Common myeloid progenitor, CD34-positive (primary cell): ENCODE measurements around the gene DISC1.
"Not testable (repeated sequence)": the region's sequence is repeated elsewhere in the genome, so short reads cannot be mapped to it uniquely, and the experiment has no call there.

Experiments
- CTCF ChIA-PET: fragments of 350-600 bp; sonication (Branson Sonifier 250); formaldehyde crosslinking; loops from one replicate; lab custom pipeline; 2021; ENCODE audit warnings: antibody characterized with exemption; lab: Charles Lee
- POLR2A ChIA-PET: fragments of 350-600 bp; sonication (Branson Sonifier 250); formaldehyde crosslinking; loops from one replicate; lab custom pipeline; 2021; ENCODE audit warnings: antibody characterized with exemption; lab: Charles Lee
- DNase-seq, 3 donors: peaks; one replicate each; pipeline versions ENCODE4 v3.0.0 to v3.0.0-alpha.2; 2013
- H3K27ac ChIP-seq, 2 experiments: 1 replicate in 1 of 2; 2 replicates in 1 of 2; pipeline ENCODE4 v1.7.0; 2013; ENCODE audit warnings: inconsistent platforms in 2 of 2, low read length in 2 of 2, mild to moderate bottlenecking in 2 of 2, low read depth in 1 of 2, moderate library complexity in 1 of 2; ENCODE audit not compliant: severe bottlenecking in 2 of 2, insufficient read depth in 1 of 2, poor library complexity in 1 of 2
- H3K27me3 ChIP-seq, 5 experiments: replicated peaks in 2 of 5; 1 replicate in 3 of 5; 2 replicates in 2 of 5; pipeline versions ENCODE4 v1.6.1 to v1.7.0; 2013; ENCODE audit warnings: low read length in 4 of 5, mild to moderate bottlenecking in 2 of 5, moderate library complexity in 2 of 5, inconsistent platforms in 1 of 5; ENCODE audit not compliant: insufficient read depth in 5 of 5, control insufficient read depth in 4 of 5
- H3K36me3 ChIP-seq, 4 experiments: 1 replicate in 2 of 4; 2 replicates in 2 of 4; pipeline versions ENCODE4 v1.6.1 to v1.7.0; 2013; ENCODE audit warnings: low read length in 3 of 4, control low read depth in 1 of 4, mild to moderate bottlenecking in 1 of 4; ENCODE audit not compliant: control insufficient read depth in 4 of 4, insufficient read depth in 4 of 4
- H3K4me1 ChIP-seq, 4 experiments: 1 replicate in 3 of 4; 2 replicates in 1 of 4; pipeline versions ENCODE4 v1.6.1 to v1.7.1; 2013; ENCODE audit warnings: low read length in 3 of 4, mild to moderate bottlenecking in 3 of 4, control low read depth in 1 of 4, inconsistent platforms in 1 of 4, moderate library complexity in 1 of 4; ENCODE audit not compliant: control insufficient read depth in 4 of 4, insufficient read depth in 4 of 4; ENCODE audit errors: control extremely low read depth in 1 of 4
- H3K4me3 ChIP-seq, 7 experiments: 1 replicate in 4 of 7; 2 replicates in 3 of 7; pipeline versions ENCODE4 v1.5.1 to v1.7.0; 2013; ENCODE audit warnings: mild to moderate bottlenecking in 7 of 7, low read length in 6 of 7, moderate library complexity in 6 of 7, inconsistent platforms in 2 of 7, low read depth in 2 of 7, control low read depth in 1 of 7; ENCODE audit not compliant: insufficient read depth in 4 of 7, control insufficient read depth in 1 of 7; ENCODE audit errors: extremely low read depth in 1 of 7
- H3K9me3 ChIP-seq, 5 experiments: 1 replicate in 4 of 5; 2 replicates in 1 of 5; pipeline versions ENCODE4 v1.6.1 to v1.7.1; 2013; ENCODE audit warnings: low read length in 4 of 5, mild to moderate bottlenecking in 2 of 5, inconsistent platforms in 1 of 5, low read depth in 1 of 5, moderate library complexity in 1 of 5; ENCODE audit not compliant: control insufficient read depth in 4 of 5, insufficient read depth in 2 of 5; ENCODE audit errors: control extremely low read depth in 1 of 5
- WGBS: methylation state at CpG from one replicate; pipeline ENCODE4 v1.1.5; 2013; ENCODE audit not compliant: insufficient coverage; 5-methylcytosine and 5-hydroxymethylcytosine counted together

DISC1 gene

DNA sequence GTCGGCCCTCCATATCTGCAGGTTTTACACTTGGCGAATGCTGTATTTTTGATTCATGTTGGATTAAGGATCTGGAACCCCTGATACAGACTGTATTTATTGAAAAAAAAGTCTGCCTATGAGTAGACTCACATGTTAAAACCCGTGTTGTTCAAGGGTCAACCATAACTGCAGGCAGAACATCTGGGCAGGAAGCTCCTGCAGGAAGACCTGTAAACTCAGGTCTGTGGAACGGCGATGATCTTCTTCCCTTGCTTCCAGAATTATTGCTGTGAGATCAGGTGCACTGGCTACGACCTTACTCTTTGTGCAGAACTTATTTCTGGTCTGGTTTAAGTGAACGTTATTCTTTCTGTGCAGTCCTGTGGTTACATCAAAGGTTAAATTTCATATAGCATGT is 96.6 kb downstream of the DISC1 start:
- Histone ChIP-seq H3K4me1 (peaks cover 0 to 9% (median 4%) of the 10 kb centered on the region in 4 experiments), H3K36me3 (peaks cover 0 to 11% (median 7%) of the 10 kb centered on the region in 4 experiments), H3K27me3 (no peaks in the 10 kb centered on the region), H3K9me3 (no peaks in the 10 kb centered on the region), H3K27ac (no peak overlapping the region), H3K4me3 (no peak overlapping the region)
- 82% methylated on average over 7 of the region's 7 CpGs for WGBS
- CTCF ChIA-PET: no interaction called here
- POLR2A ChIA-PET: no interaction called here
- no peak for DNase-seq

DNA sequence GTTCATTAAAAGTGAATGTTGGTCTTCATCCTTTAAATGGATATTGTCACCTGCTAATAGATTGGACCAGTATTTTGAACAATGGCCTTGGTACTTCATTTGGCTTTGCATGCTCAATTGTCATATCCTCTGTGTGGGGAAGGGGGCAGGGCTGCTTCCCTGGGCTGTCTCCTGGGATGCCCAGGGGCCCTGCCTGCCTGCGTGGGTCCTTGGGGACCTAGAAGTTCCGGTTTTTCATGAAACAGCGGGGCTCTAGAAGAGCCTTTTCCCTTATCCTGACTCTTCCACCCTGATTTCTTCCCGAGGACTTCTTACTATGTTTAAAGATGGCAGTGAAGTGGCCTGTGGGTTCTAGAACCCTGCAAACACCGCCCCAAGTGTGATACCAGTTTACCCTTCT is 97.5 kb downstream of the DISC1 start:
- peaks cover 0 to 2% (median 0%) of the 10 kb centered on the region in 5 experiments for H3K9me3 ChIP-seq
- WGBS: 92% methylated on average over 5 of the region's 5 CpGs
- H3K4me1 ChIP-seq: peaks cover 0 to 9% (median 4%) of the 10 kb centered on the region in 4 experiments
- DNase-seq: no peak
- CTCF ChIA-PET: no interaction called here
- H3K4me3 ChIP-seq: no peak overlapping the region
- POLR2A ChIA-PET: no interaction called here
- no peak overlapping the region for H3K27ac ChIP-seq
- peaks cover 0 to 11% (median 7%) of the 10 kb centered on the region in 4 experiments for H3K36me3 ChIP-seq
- H3K27me3 ChIP-seq: no peaks in the 10 kb centered on the region

DNA sequence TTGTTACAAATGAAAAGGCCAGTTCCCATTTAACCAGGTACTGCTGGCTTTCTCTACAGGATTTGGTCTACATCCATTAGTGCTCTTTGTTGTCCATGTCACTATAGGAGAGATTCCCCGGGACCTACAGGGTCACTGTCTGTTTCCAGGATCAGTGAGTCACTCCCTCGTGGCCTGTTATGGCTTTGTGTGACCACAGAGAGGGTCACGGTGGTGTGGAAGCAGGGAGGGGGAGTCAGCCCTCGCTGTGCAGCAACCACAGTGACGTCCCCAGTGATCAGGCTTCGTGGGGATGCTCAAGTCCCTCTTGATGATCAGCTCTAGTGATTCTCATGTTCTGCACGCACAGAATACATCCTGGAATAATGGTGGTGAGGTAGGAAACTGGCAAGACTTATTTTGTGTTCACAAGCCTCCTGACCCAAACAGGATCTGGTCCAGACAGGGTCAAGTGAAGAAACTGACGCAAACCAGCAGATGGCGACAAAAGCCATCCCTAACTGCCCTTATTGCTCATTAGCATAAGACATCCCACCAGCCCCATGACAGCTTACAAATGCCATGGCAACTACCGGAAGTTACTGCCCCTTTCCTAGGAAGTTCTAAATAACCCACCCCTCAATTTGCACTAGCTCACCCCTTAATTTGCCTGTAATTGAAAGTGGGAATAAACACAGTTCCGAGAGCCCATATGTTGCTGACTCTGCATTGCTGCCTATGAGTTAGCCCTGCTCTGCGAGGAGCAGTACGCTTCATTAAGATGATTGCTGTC is 98.5 kb downstream of the DISC1 start:
- H3K27me3 ChIP-seq: no peaks in the 10 kb centered on the region
- DNase-seq: peak; percentile 19 to 42 (median 38)
- peaks cover 0 to 2% (median 0%) of the 10 kb centered on the region in 5 experiments for H3K9me3 ChIP-seq
- no peak overlapping the region for H3K4me3 ChIP-seq
- H3K36me3 ChIP-seq: peaks cover 0 to 11% (median 7%) of the 10 kb centered on the region in 4 experiments
- CTCF ChIA-PET: interaction anchor here (0.8 to 1.8 kb wide), 4 partner anchors 10 to 1521 kb away, joined by 3 to 4 read pairs (median 3); no protein-coding TSS in a partner anchor
- no peak overlapping the region for H3K27ac ChIP-seq
- POLR2A ChIA-PET: no interaction called here
- WGBS: 92% methylated on average over 12 of the region's 13 CpGs
- peaks cover 0 to 9% (median 4%) of the 10 kb centered on the region in 4 experiments for H3K4me1 ChIP-seq

DNA sequence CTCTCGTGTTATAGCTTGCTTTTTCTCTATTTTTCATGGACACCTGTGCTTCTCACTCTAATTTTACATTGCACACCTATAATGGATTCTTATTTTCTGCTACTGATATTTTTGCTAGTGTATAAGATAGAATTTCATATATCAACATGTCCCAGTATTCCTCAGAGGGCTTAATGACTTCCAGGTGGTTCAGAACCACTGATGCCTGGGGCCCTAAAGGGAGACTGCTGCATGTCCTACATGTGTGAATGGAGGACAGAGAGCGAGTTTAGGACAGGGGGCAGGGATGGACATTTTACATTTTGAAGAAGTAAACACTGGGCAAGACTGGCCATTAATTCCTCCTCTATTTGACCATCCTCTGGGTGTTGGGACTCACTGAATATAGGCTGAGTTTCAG is 100.6 kb downstream of the DISC1 start:
- 100% methylated on average over 1 of the region's 2 CpGs for WGBS
- no peak for DNase-seq
- Histone ChIP-seq H3K9me3 (peaks cover 0 to 2% (median 0%) of the 10 kb centered on the region in 5 experiments), H3K4me3 (no peak overlapping the region), H3K4me1 (peaks cover 0 to 9% (median 4%) of the 10 kb centered on the region in 4 experiments), H3K27me3 (no peaks in the 10 kb centered on the region), H3K27ac (no peak overlapping the region), H3K36me3 (peaks cover 0 to 6% (median 4%) of the 10 kb centered on the region in 4 experiments)
- ChIA-PET CTCF (interaction anchor here (1.2 kb wide), 1 partner anchor 54 kb away, joined by 3 read pairs; no protein-coding TSS in a partner anchor), POLR2A (interaction anchor here (0.6 kb wide), 1 partner anchor 1892 kb away, joined by 3 read pairs; no protein-coding TSS in a partner anchor)

DNA sequence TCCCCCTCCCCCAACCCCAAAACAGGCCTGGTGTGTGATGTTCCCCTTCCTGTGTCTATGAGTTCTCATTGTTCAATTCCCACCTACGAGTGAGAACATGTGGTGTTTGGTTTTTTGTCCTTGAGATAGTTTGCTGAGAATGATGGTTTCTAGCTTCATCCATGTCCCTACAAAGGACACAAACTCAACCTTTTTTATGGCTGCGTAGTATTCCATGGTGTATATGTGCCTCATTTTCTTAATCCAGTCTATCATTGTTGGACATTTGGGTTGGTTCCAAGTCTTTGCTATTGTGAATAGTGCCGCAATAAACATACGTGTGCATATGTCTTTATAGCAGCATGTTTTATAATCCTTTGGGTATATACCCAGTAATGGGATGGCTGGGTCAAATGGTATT is 102.4 kb downstream of the DISC1 start:
- H3K27me3 ChIP-seq, H3K9me3 ChIP-seq, H3K27ac ChIP-seq, H3K4me1 ChIP-seq, DNase-seq, CTCF ChIA-PET, POLR2A ChIA-PET, H3K4me3 ChIP-seq, H3K36me3 ChIP-seq: not testable (repeated sequence)
- no CpG with 5 or more reads among the region's 4 CpGs for WGBS

DNA sequence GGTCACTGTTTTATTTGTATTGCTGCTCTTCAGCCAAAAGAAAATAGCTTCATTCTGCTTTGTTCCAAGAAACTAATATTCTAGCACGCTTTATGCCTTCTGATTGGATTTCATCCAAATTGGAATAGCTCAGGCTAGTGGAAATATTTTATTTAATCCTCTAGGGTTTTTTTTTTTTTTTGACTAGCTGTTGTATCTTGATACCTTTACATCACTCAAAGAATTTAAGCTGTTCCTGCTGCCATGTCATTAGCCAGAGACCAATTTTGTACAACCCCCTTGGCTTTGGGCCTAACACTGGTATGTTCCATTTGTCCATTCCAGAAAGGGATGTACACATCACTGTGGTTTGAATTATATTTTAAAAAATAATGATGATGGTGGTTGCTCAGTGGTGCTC is 103.0 kb downstream of the DISC1 start:
- H3K27ac ChIP-seq: no peak overlapping the region
- peaks cover 0 to 3% (median 0%) of the 10 kb centered on the region in 5 experiments for H3K9me3 ChIP-seq
- ChIA-PET POLR2A (no interaction called here), CTCF (no interaction called here)
- H3K36me3 ChIP-seq: no peaks in the 10 kb centered on the region
- peaks cover 0 to 9% (median 4%) of the 10 kb centered on the region in 4 experiments for H3K4me1 ChIP-seq
- no peaks in the 10 kb centered on the region for H3K27me3 ChIP-seq
- DNase-seq: no peak
- no CpG with 5 or more reads among the region's 1 CpG for WGBS
- H3K4me3 ChIP-seq: no peak overlapping the region

DNA sequence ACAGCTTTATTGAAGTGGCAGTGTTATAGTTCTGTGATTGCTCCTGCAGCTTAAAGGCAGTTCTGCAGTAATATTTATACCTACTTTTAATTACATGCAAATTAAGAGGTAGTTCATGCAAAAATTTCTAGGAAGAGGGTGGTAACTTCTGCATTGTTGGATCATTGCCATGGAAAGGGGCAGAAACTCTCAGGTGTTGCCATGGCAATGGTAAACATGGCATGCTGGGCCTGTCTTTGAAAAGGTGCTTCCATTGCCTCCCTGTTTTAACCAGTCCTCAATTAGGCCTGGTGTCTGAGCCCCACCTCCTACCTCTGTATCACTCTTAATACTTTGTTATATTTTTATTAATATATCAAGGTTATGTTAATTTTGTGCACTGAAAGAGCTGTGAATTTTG is 104.7 kb downstream of the DISC1 start:
- peaks cover 0 to 3% (median 0%) of the 10 kb centered on the region in 5 experiments for H3K9me3 ChIP-seq
- ChIA-PET POLR2A (no interaction called here), CTCF (interaction anchor here (1.4 kb wide), 1 partner anchor 113 kb away, joined by 3 read pairs; no protein-coding TSS in a partner anchor)
- H3K4me1 ChIP-seq: peaks cover 0 to 5% (median 2%) of the 10 kb centered on the region in 4 experiments
- no peaks in the 10 kb centered on the region for H3K27me3 ChIP-seq
- H3K36me3 ChIP-seq: no peaks in the 10 kb centered on the region
- H3K4me3 ChIP-seq: no peak overlapping the region
- H3K27ac ChIP-seq: no peak overlapping the region
- DNase-seq: peak in 1 of 3 donors; percentile 11
